Thyroid gland (tissue), 4 donors: ENCODE data around the gene SDC3. TPM values are rescaled to one million over a fixed set of nuclear protein-coding genes. Genes with fewer than 3 reads are reported as not detected.

Experiments
- DNase-seq, 2 donors: peaks; one replicate each; pipeline ENCODE4 v3.0.0-alpha.2; 2019
- H3K27ac ChIP-seq, 3 donors: fragments of 200-600 bp; sonication (generic); 1 replicate in 2 of 3; 2 replicates in 1 of 3; pipeline ENCODE4 v1.5.1; 2016 to 2019; ENCODE audit warnings: mild to moderate bottlenecking in 1 of 3, moderate library complexity in 1 of 3
- H3K27me3 ChIP-seq: fragments of 200-600 bp; sonication (generic); one replicate; pipeline ENCODE4 v1.5.1; 2019
- H3K36me3 ChIP-seq, 2 donors: fragments of 200-600 bp; sonication (generic); one replicate each; pipeline ENCODE4 v1.5.1; 2016 to 2019
- H3K4me1 ChIP-seq, 2 donors: fragments of 200-600 bp; sonication (generic); one replicate each; pipeline ENCODE4 v1.5.1; 2017 to 2019
- H3K4me3 ChIP-seq, 3 donors: fragments of 200-600 bp; sonication (generic); replicated peaks in 1 of 3; 1 replicate in 2 of 3; 2 replicates in 1 of 3; pipeline ENCODE4 v1.5.1; 2016; ENCODE audit warnings: mild to moderate bottlenecking in 1 of 3
- H3K9me3 ChIP-seq: fragments of 200-600 bp; sonication (generic); one replicate; pipeline ENCODE4 v1.5.1; 2017
- CTCF ChIP-seq, 6 experiments: fragments of 200-600 bp in 3 of 6; fragments of 450-650 bp in 3 of 6; sonication (generic) in 3 of 6; IDR thresholded peaks; one replicate each; pipeline ENCODE4 v1.5.1; 2016 to 2019; ENCODE audit warnings: antibody characterized with exemption in 6 of 6, mild to moderate bottlenecking in 2 of 6, inconsistent platforms in 1 of 6, moderate library complexity in 1 of 6
- POLR2A ChIP-seq, 2 donors: fragments of 450-650 bp; IDR thresholded peaks; one replicate each; pipeline ENCODE4 v1.6.1; 2017; ENCODE audit warnings: antibody characterized with exemption in 2 of 2, mild to moderate bottlenecking in 2 of 2, moderate library complexity in 1 of 2
- WGBS, 2 donors: methylation state at CpG; one replicate each; pipeline ENCODE4 v1.1.5; 2017; 5-methylcytosine and 5-hydroxymethylcytosine counted together
- intact Hi-C: fragments of 100-400 bp; cut with DNase I; formaldehyde crosslinking; loops from one replicate; pipeline ENCODE4 v1.15.1; 2023
- total RNA-seq, 4 donors: library from RNA; depleted of rRNA; stranded (reverse); fragments of >200 nt; gene quantifications; one replicate each; pipeline ENCODE4 v1.2.3, GENCODE V29; 2016

The SDC3 gene, protein sequence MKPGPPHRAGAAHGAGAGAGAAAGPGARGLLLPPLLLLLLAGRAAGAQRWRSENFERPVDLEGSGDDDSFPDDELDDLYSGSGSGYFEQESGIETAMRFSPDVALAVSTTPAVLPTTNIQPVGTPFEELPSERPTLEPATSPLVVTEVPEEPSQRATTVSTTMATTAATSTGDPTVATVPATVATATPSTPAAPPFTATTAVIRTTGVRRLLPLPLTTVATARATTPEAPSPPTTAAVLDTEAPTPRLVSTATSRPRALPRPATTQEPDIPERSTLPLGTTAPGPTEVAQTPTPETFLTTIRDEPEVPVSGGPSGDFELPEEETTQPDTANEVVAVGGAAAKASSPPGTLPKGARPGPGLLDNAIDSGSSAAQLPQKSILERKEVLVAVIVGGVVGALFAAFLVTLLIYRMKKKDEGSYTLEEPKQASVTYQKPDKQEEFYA
- total RNA-seq, result 10 to 100 TPM; 13.2 to 19.5 (median 15.9) TPM

- Histone ChIP-seq H3K27ac (no peak within 1 kb of the TSS), H3K36me3 (no peaks in the 10 kb centered on the region), H3K4me1 (peaks cover 19 to 39% of the 10 kb centered on the region in 2 donors), H3K27me3 (no peaks in the 10 kb centered on the region), H3K4me3 (peak within 1 kb of the TSS in 2 of 3 donors; percentile 27 to 44), H3K9me3 (no peaks in the 10 kb centered on the region)
- intact Hi-C loops, result no loop called here
- peak in 1 of 2 donors; percentile 23 for TF ChIP-seq POLR2A (IDR thresholded peaks at IDR 0.05)
- TF ChIP-seq CTCF (IDR thresholded peaks at IDR 0.05), result no peak
- WGBS, 2 donors, result 10 to 14% methylated on average over 2 to 10 of the region's 68 CpGs
- DNase-seq, result peak; percentile 23 to 24
These were observed at the start of gene SDC3 for GRCh38 chr1:30908696-30909364. Gene SDC3, minus strand, starts transcription at chr1:30908758. Its CDS starts 172 bp downstream, at chr1:30908586.

GRCh38 chr1:30957560-30958222, 49.1 kb upstream of the SDC3 start:
- no peaks in the 10 kb centered on the region for H3K27me3 ChIP-seq
- no peak for TF ChIP-seq CTCF (IDR thresholded peaks at IDR 0.05)
- TF ChIP-seq POLR2A (IDR thresholded peaks at IDR 0.05), result no peak
- no peak overlapping the region for H3K27ac ChIP-seq
- intact Hi-C loops, result no loop called here
- no peak for DNase-seq
- no peaks in the 10 kb centered on the region for H3K9me3 ChIP-seq
- WGBS, 2 donors, result 94 to 96% methylated on average over 4 of the region's 4 CpGs
- H3K4me3 ChIP-seq, result no peak overlapping the region
- H3K4me1 ChIP-seq, result peaks cover 5 to 13% of the 10 kb centered on the region in 2 donors
- H3K36me3 ChIP-seq, result peaks cover 0 to 6% of the 10 kb centered on the region in 2 donors

GRCh38 chr1:30955448-30956015, 47.0 kb upstream of the SDC3 start:
- Histone ChIP-seq H3K4me1 (peaks cover 4 to 24% of the 10 kb centered on the region in 2 donors), H3K27me3 (no peaks in the 10 kb centered on the region), H3K4me3 (no peak overlapping the region), H3K27ac (no peak overlapping the region), H3K9me3 (no peaks in the 10 kb centered on the region), H3K36me3 (peaks cover 8 to 19% of the 10 kb centered on the region in 2 donors)
- no peak for DNase-seq
- intact Hi-C loops, result no loop called here
- no peak for TF ChIP-seq CTCF (IDR thresholded peaks at IDR 0.05)
- no peak for TF ChIP-seq POLR2A (IDR thresholded peaks at IDR 0.05)
- WGBS, 2 donors, result 70 to 72% methylated on average over 1 of the region's 1 CpG

DNA sequence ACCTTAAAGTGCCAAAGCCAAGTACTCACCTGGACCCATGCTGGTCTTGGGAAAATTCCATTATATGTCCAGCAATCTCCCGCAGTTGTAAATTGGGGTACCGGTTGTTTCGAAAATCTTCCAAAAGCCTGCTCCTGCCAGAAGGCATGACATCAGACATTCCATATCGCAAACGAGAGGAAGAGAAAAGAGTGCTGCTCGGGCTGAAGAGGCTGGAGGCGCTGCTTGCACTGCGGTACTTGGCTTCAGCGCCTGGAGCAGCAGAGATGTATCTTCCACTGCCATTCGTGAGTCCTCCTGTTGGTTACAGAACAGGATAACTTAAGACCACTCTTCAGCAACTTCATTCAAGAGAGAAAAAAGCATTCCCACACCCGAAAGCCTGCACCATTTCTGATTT, 45.1 kb upstream of the SDC3 start:
- TF ChIP-seq CTCF (IDR thresholded peaks at IDR 0.05), result no peak
- no peak for TF ChIP-seq POLR2A (IDR thresholded peaks at IDR 0.05)
- peak; percentile 21 to 25 for DNase-seq
- Histone ChIP-seq H3K4me1 (peaks cover 0 to 24% of the 10 kb centered on the region in 2 donors), H3K36me3 (peaks cover 21 to 30% of the 10 kb centered on the region in 2 donors), H3K27me3 (no peaks in the 10 kb centered on the region), H3K4me3 (no peak overlapping the region), H3K9me3 (no peaks in the 10 kb centered on the region), H3K27ac (no peak overlapping the region)
- intact Hi-C loops, result no loop called here
- 83 to 84% methylated on average over 11 of the region's 11 CpGs for WGBS, 2 donors
